AG08395 (cell line): ENCODE measurements around the gene KLF16.

Experiments
- DNase-seq: peaks from one replicate; pipeline ENCODE4 v3.0.0; 2012; ENCODE audit warnings: mixed read lengths, low spot score

Gene KLF16

DNA sequence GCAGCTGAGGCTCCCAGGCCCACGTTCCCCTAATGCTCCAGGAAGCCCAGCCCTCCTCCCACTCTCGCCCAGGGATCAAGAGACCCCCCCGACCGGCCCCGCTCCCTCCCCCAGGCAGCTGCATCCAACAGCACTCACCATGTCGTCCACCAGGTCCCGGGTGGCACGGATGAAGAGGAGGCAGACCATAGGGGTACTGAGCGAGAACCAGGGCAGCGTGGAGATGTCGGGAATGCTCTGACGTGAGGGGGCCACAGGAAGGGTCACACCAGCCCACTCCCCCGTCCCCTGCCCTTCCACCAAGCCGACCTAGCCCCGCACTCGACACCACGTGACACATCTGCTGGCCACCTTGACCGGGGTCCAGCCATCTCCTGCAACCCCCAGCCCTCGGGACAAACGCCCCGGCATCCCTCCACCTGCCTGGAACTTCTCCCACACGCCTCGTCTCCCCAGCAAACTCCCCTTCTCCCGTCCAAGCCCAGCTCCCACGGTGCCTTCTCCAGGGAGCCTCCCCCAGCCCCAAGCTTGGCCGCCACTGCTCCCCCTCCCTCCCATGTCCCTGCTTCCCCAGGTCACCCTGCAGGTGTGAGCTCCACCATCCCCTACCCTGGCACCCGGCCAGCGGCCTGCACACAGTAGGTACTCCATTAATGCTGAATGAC, 56.2 kb downstream of the KLF16 start:
- no peak for DNase-seq

- DNase-seq, result no peak
Measured at GRCh38 chr19:1806184-1807029, 57.0 kb downstream of the KLF16 start.

DNA sequence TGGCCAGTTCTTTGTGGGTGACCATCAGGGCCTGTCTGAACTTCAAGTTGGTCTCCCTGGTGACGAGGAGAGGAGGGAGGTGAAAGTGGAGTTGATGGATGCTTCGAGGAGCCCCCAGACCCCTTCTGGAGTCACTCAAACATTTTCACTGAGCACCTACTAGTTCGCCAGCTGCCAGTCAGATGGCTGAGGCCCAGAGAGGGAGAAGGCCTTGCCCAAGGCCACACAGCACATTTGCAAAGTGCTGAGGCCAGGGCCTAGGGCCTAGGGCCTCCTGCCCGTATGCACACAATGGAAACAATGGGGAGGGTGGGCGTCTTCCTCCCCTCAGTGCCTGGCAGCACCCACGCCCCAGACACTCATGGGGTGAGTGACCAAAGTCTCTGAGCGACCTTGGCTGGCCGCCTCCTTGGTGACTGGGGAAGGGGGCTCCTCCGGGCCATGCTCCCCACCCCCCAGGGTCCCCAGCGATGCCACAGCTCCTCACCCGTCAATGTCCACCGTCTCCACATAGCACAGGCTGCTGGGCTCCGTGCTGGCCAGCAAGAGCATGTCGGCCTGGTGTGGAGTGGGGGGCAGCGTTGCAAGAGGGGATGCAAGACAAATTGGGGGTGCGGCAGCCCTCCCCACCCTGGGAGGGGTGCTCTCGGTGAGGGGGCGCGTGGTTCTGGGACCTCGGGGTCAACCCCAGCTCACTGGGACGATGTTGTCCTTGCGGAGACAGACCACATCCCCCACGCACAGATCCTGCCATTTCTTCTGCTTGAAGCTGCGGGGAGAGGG, 57.8 kb downstream of the KLF16 start:
- DNase-seq, result no peak

- DNase-seq, result no peak
Measured at GRCh38 chr19:1804858-1805257, 58.5 kb downstream of the KLF16 start.
